HG02798 (cell line): ENCODE results near the gene MED29.

Experiments
- ATAC-seq: cut with Tn5 transposase; IDR thresholded peaks from one replicate; pipeline ENCODE4 v1.9.1; 2021; ENCODE audit warnings: mild to moderate bottlenecking; ENCODE audit not compliant: unreplicated experiment, poor library complexity

The MED29 gene, protein sequence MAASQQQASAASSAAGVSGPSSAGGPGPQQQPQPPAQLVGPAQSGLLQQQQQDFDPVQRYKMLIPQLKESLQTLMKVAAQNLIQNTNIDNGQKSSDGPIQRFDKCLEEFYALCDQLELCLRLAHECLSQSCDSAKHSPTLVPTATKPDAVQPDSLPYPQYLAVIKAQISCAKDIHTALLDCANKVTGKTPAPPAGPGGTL

DNA sequence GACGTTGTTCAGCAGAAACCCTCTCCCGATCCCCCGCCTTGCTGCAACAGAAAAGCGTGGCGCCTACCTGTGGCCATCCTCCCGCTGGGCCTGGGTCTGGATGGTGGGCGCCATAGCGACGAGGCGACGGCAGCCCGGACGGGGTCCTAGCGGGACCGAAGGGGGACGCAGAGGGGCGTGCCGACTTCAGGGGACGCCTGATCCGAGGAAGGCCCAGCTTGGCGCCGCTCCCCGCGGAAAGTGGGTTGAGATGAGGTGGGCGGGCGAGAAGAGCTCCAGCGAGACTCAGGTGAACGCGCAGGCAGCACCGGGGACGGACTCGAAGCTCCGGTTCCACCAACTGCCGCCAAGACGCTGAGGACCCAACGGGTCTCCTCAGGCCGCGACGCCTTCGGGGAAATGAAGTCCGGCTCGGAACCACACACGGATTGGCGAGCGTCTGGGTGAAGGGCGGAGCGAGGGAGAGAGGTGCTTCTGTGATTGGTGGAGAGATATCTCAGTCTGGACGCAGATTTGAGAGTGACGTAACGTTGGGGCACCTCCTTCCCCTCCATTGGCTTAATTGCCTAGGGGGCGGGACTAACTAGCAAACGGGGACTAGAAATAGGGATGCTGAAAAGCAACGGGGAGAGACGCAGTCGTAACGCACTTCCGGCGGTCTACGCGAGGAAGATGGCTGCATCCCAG is at the start of gene MED29, which contains the start of gene PAF1:
MED29 (plus strand) TSS at position 628 of the 687 bp plus-strand sequence; CDS start at position 673, 45 bp downstream.
PAF1 (minus strand) TSS at position 356 of the 687 bp plus-strand sequence; CDS start at position 114, 242 bp downstream.
- peak; percentile 96 for ATAC-seq

DNA sequence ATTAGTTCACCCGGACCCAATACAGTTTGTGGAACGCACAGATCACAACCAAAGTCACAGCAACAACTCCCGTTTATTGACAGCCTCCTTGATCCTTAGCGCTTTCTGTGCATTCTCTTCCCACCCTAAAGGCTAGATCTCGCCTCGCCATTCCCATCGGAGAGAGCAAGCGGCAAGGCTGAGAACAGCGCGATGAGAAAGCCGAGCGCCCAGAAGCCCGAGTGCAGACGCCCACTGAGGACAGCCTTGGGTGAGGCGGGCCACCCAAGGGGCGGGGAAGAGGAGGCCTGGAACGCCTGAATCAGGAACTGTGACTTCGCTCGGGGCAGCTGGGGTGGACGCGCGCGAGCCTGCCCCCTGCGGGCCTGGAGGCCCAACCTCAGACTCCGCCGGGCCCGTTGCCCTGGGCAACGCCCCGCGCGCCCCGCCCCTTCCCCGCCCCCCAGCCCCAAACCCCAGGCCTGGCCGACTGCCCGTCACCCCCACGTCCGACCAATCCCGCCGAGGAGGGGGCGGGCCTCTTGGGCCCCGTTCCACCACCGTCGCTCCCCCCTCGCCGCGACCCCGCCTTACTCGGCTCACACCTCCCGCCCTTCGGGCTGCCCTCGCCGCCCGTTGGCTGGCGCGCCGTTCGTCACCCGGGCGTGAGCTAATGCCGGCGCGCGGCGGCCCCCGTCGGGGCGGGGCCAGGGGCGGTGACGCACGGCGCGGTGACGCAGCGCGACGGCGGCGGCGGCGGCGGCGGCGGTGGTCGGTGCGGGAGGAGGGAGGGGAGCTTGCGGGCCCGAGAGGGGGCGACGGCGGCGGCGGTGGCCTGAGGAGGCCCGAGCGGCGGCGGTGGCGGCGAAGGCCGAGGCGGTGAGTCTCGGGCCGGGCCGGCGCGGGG is 49.2 kb upstream of the MED29 start, which contains the start of gene SAMD4B:
SAMD4B (plus strand) TSS at position 703 of the 886 bp plus-strand sequence. CDS start 14,473 bp downstream, outside the sequence.
- ATAC-seq, result peak; percentile 93

DNA sequence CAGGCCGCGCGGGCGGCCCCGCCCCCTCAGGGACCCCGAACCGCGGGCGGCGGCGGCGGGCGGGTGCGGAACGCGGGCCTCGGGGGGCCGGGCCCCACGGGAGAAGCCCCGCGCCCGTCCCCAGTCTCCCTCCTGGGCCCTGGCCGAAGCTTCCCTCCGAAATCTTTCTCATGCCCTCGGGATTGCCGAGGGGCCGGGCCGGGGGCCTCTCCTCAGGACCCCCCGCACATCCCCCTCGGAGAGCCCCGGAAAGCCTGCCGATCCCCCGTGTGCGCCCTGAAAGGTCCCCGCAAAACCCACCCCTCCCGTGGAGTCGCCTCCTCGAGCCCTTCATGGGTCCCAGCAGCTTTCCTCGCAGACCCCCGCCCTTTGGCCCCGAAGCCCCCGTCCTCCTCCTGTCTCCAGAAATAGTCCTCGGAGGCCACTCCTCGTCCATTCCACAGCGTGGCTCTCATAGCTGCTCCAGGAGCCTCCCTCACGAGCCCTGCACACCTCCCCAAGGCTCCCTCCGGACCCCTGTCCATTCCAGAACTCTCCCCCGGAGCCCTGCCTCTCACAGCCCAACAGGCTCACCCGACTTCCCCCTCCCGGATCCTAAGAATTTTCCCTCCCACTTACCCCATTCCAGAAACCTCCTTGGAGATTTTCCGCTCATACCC is 48.4 kb upstream of the MED29 start:
- ATAC-seq, result no peak

DNA sequence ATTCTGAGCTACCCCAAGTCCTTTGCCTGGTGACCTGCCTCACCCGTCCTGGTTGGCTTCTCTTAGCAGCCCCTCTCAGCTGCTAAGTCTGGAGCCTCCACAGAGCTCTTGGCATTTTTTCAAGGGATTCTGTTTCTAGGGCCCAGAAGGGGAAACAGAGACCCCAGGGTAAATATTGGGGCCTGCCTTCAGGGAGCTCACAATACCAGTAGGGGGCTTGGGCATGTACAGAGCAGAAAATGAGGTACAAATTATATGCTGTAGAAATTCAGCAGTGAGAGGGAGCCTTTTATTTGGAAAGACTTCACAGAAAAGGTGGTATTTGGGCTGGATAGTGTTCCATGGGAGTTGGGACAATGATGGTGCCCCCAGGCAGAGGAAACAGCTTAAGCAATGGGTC is 45.2 kb upstream of the MED29 start:
- ATAC-seq, result no peak

DNA sequence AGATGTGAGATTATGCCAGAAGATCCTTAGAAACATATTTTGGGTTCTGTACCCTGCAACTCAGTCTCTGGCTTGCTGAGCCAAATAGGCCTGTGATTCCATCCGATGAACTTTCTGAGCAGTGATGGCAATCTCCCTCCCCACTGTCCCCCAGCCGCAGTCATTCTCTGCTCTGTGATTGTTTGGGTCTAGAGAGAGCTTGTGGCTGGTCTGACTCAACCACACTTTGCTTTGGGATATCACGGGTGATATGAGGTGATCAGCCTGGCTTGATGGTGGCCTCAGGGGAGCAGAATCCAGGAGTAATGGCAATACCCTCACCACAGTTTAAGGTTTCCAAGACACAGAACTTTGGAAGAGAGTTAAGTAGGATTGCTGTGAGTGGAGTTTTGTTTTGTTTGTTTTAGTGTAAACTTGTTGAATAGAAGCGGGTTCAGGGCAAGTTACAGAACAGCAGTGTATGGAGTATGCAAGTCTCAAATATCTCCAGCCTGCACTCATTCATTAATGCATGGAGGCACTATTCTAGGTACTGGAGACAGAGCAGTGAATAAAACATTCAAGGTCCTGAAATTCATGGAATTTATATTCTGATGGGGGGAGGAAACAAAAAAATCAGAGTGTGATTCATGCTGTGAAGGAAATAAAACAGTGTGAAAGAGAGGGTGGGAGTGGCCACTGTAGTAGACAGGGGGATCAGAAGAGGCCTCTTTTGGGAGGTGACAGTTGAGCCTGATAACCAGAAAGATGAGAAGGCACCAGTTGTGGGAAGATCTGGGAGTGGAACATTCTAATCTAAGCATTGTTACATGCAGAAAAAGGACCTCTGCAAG is 43.6 kb upstream of the MED29 start:
- no peak for ATAC-seq

DNA sequence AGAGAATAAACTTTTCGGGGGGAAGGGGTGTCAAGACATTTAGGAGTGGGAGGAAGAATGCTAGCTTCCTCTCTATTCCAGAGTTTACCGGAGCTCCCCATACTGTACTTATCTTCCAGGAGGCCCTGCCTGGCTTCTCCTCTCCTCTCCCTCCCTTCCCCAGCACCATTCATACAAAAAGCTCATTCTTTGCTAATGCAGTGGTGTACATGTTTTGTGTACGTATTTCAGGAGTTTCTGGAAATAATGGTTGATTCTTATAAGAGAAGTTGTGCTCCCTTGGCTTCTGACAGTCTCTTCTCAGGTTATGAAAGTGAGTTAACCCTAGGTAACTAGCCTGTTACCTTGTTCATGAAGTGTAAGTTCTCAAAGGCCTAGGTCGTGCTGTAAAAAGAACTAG is 41.9 kb upstream of the MED29 start:
- ATAC-seq, result no peak

DNA sequence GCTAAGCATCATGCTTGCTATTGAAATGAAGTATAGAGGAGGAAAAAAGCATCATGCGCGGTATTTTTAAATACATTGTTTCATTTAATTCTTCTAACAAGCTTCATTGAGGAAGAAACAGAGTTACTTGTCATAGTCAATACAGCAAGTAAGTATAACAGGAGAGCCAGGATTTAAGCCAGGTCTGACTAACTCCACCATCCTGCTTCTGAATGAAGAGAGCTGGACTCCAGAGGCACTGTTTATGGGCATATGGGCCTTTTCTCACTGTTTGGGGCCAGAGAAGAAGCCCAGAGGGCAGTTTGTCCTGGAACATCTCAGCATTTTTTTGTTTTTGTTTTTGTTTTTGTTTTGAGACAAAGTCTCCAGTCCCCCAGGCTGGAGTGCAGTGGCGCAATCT is 41.0 kb upstream of the MED29 start:
- ATAC-seq, result no peak

DNA sequence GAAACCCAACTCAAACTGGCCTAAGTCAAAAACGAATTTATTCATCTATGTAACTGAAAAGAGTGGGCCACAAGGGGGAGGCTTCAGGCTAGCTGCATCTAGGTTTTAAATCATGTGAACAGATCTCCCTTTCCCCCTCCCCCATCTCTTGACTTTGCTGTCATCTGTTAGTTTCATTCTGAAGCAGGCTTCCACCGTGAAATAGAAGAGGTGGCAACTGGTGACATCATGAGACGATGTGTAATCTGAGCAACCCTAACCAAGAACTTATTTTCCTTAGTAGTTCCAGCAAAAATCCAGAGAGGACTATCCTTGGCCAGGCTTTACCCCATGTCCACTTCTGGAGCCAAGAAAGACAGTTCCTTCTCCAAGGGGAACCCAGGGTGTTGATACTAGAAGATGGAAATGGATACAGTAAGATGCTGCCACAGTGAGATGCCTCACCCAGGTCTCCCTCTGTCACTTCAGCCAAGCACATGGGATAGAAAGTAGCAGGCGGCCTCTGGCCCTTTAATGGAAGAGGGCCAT is 39.6 kb upstream of the MED29 start:
- peak; percentile 73 for ATAC-seq

DNA sequence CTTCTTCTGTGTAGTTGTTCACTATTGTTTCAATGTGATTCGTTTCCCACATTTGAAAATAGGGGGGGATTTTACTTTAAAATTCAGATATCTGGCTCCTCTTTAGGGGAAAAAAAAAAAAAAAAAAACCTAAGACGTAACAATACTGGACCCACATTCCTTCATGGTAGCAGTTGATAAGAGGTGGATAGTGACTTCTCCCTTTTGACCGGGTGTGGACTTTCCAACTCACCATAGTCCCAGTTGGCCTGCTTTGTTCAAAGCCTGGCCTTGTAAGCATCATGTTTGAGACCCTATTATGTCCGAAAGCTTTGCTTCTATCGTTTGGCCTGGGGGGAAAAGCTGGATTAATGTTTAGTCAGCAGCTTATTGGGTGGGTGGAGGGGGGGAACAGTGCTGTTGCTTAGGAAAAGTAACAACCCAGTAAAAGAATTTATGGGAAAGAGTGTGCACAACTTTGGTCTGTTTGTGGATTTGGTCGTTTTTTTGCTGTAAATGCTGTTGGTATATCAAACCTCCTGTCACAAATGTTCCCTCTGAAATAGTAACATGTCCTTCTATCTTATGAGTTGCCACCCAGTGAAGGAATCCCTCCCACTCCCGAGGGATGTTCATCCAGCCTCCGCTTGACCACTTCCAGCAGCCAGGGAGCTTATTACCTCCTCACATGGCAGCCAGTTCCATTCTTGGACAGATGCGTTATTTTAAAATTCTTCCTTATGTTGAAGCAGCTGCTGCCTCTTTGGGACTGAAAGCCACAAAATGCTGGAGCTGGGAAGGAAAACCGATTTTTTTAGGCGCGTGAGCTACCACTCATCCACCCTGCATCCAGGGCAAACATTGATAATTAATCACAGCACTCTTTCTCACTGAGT is 38.6 kb upstream of the MED29 start:
- no peak for ATAC-seq

DNA sequence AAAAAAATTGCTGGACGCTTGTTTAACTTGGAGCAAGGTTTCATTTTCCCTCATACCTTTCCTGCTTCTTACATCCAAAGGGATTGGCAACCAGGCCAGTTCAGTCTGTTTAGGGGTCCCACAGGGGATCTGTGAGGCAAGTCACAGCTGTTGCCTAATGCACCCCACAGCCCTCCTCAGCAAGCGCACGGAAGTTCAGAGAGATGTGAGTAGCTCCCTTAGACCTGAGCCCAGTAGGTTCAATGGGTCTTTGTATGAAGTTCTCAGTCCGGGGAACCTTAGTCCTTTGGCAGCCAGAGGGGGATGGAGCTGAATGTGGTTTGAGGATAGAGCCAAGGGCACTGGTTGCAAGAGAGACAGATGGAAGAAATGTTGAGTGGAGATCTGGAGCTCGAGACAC is 35.9 kb upstream of the MED29 start:
- ATAC-seq, result no peak

DNA sequence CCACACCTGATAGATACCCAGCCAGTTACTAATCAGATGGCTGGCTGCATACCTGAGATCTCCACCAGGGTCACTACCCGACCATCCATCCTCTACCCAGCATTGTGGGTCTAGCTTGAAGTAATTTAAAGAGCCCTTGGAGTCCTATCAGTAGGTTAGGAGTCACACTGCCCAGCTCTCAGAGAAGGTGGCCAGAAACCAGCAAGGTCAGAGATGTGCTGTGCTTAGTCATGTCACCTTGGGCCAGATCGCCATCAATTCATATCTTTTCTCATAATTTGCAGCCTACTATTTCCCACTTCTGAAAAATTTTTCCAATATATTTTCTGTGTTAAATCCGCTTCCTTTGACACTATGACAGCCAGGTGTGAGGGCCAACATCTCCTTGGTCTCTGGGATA is 35.1 kb upstream of the MED29 start:
- no peak for ATAC-seq

DNA sequence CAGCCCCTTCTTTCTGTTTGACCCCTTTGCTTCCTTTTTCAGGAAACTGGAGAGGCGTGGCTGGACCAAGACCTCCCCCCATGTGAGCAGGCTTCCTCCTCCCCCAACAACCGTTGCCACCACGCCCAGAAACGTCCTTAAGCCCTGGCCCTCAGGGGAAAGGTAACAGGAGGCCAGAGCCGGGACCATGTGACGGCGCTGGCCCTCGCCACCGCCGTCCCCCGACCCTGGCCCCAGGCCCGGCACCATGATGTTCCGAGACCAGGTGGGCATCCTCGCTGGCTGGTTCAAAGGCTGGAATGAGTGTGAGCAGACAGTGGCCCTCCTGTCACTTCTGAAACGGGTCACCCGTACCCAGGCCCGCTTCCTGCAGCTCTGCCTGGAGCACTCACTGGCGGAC is 34.5 kb upstream of the MED29 start:
- ATAC-seq, result no peak

DNA sequence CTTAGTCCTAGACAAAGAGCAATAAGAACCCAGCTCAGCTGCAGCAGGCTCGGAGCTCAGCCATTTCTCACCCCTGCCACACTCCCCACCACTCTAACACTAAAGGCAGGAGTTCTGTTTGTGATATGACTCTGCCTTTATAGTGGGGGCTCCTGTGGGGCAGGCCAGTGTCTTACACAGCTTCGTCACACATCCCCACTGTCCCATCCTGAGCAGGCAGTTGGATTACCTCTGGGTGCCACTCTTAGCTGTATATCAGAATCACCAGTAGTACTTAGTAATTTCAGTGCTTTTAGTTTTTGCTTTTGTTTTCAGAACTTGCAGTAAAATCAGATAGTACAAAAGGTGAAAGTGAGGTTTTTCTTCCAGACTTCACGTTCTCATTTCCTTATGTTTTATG is 32.2 kb upstream of the MED29 start:
- no peak for ATAC-seq

DNA sequence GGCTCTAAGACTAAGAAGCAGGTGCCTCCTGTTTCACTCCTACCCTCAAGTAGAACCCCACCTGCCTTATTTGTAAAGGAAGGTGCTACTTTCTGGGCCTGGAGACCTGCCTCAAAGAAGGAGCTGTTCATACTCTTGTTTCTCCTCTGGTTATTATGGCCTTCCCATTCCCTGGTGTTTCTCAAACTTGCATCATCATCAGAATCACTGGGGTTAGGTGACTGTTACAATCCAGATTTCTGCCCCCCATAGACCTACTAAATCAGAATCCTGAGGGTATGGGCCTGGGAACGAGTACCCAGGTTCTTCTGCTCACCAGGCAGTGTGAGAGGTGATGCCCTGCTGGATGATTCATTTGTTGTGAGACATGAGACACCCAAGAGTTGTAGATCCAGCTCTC is 30.6 kb upstream of the MED29 start:
- no peak for ATAC-seq

DNA sequence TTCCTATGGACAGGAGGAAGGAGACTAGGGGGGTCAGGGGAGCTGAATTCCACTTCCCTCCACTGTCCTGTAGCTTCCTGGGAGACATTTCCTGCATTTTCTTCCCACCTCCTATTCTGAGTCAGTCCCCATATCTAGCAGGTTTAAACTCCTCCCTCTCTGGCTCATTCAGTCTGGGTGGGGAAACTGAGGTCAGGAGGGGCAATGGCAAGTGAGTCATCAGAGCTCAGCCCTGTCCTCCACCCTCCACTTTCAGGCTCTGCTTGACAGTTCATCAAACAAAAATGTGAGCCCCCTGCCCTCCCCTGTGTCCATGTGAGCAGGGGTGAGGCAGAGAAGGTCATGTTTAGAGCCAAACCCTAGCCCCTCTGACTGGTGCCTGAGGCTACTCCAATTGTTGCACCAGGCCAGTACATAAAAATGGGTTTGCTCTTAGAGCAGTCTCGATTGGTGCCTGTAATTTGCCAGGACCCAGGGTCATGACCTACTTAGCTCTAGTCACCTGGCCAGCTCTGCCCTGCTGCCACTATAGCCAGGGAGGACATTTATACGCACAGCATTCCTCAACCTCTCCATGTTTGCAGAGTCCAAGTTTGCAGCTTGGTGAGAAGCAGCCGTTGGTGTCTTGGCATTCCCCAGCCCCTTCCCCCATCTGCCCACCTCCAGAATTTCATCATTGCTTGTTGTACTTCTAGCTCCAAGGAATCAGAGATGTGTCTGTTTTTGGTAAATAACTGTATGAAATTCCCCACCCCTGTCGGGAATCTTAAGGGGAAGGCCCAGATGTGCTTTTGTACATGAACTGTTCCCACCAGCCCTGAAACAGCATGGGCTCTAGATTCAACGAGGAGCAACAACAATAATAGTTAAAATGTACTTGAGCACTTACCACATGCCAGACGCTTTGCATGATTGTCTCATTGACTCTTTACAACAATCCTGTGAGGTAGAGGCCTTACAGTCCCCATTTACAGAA is 28.2 kb upstream of the MED29 start:
- no peak for ATAC-seq

DNA sequence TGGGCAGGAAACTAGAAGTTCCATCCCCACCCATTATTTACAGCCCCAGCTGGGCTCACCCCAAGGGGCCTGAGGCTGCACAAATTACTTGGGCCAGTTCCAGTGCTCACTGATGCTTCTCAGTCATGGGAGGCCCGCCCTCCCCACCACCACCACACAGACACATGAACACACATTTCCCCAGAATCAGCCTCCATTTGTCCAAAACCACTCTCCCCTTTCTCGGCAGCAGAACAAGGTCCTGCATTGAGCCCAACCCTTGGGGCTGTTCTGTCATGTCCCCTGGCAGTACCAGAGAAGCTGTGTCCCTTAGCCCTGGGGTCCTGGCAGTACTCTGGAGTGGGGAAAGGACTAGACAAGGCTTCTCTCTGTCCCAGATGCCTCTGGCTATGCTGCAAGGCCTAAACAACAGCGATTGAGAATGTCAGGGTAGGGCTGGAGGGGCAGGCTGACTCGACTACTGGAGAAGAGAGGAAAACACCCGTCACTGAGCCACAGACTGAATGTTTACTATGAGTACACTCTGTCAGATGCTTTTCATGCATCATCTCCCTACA is 27.2 kb upstream of the MED29 start:
- ATAC-seq, result no peak

DNA sequence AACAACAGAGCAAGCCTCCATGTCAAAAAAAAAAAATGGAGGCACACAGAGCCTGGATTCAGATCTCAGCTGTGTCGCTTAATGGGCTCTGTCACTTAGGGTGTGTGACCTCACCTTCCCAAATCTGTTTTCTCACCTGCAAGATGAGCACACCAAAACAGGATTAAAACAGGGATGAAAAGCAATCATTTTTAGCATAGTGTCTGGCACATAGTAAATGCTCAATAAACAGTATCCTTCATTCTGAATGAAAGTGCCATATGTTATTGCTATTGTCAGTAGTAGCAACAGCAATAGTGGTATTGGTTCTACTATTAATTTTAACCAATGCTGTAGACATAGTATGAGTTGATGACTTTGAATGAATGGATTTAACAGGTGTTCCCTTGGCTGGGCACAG is 25.6 kb upstream of the MED29 start:
- ATAC-seq, result no peak
